ENCODE data around the gene OS9.

GRCh38 chr12:57733928-57734327 lies 40.0 kb downstream of the OS9 start:
- TF ChIP-seq CTCF (conservative IDR thresholded peaks at IDR 0.05) (no peak), ZFX (IDR thresholded peaks at IDR 0.05) (no peak)
